HL-60/S4 (cell line): ENCODE measurements around the gene TATDN2.
"Not testable (repeated sequence)": the region's sequence is repeated elsewhere in the genome, so short reads cannot be mapped to it uniquely, and the experiment has no call there.

ENCODE experiments used
- in situ Hi-C: fragments of 300-500 bp; cut with MboI; formaldehyde crosslinking; loops from 2 replicates; pipeline ENCODE4 v1.14.3; 2022; ENCODE audit warnings: low sequenced_read_pairs

TATDN2 gene

GRCh38 chr3:10266936-10267335 is 18.7 kb downstream of the TATDN2 start:
- in situ Hi-C loops: not testable (repeated sequence)

DNA sequence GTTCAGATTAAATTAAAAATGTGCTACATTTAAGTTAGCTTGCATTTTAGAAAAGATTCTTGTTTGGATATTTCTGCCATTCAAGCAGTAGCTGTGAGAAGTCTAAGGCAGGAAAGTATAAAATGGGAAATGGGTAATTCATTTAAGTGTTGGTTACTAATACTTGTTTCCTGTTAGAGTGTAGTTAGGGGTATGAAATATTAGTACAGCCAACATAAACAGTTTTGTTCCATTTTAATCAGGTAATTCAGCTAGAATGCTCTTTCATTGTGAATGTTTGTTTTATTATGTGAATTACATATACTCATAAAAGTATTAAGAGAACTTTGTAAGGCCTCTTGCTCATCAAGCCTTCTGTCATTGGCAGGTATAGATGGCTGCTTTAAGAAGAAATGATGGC is 19.9 kb downstream of the TATDN2 start:
- in situ Hi-C loops: no loop called here

GRCh38 chr3:10268930-10269329 is 20.7 kb downstream of the TATDN2 start:
- in situ Hi-C loops: no loop called here

DNA sequence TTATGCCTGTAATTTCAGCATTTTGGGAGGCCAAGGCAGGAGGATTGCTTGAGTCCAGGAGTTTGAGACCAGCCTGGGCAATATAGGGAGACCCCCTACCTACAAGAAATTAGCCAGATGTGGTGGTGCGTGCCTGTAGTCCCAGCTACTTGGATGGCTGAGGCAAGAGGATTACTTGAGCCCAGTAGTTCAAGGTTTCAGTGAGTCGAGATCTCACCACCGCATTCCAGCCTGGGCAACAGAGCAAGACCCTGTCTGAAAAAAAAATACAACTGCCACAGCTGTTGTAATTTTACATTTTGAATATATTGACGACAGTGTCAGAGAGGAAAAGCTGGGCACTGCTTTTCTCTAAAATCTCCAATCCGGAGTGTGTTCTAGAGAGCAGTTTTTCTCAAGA is 21.2 kb downstream of the TATDN2 start:
- in situ Hi-C loops: no loop called here

- in situ Hi-C loops: not testable (repeated sequence)
These were observed 24.2 kb downstream of the TATDN2 start for GRCh38 chr3:10272476-10272875.

- in situ Hi-C loops: no loop called here
These were observed 24.7 kb downstream of the TATDN2 start for GRCh38 chr3:10272977-10273376.

- in situ Hi-C loops: no loop called here
These were observed 25.5 kb downstream of the TATDN2 start for GRCh38 chr3:10273702-10274305.

DNA sequence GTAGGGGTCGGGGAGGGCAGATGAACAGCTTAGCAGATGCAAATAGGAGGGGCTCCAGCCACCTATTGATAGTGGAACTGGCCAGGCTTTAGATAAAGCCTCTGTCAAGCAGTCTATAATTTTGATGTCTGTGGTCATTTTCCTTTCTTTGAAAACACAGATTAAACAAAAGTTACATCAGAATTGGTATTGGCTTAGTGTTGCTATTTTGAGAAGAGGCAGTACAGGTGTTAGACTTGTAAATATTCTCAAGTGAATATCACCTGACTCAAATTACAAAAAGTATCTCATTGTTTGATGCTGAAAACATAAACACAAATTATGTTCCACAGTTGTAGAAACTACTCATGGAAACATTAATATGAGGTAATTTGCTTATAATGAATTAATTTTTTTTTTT is 26.3 kb downstream of the TATDN2 start:
- in situ Hi-C loops: no loop called here

DNA sequence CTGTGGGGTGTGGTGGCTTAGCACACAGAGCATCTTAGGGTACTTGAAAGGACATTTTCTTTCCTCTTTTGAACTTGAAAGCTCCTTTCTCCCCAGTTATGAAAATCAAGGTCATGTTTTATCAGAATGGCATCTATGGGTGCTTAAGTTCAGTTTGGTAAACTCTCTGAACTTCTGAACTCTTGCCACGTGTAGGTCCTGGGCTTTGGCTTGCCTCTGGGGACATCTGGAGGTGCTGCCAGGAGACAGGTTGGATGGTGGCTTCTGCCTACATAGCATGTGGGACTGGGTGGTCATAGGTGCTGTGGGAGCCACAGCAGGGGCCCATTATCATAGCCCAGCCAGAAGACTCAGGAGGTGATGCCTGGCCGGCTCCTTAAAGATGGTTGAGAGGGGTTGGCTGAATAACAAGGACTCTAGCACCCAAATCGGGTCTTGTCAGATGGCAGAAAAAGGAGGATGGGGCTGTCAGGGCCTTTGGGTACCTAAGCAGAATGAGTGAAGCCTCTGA is 28.9 kb downstream of the TATDN2 start:
- in situ Hi-C loops: no loop called here

DNA sequence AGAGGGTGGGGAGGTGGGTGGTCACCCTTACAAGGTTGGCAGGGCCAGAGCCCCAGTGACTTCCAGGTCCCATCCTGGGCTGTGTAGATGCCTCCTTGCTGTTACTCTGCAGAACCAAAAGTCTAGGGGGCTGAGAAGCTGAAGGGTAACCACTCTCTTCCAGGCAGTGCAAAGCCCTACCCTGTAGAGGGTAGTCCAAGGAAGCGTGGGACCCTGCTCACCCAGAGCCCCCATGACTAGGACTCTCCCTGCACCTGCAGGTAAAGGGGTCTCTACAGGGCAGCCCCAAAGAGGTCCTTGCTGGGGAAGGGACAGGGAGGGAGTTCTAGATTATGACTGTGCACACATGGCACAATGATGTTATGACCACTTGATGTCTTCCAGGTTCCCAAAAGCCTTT is 30.2 kb downstream of the TATDN2 start:
- in situ Hi-C loops: no loop called here

DNA sequence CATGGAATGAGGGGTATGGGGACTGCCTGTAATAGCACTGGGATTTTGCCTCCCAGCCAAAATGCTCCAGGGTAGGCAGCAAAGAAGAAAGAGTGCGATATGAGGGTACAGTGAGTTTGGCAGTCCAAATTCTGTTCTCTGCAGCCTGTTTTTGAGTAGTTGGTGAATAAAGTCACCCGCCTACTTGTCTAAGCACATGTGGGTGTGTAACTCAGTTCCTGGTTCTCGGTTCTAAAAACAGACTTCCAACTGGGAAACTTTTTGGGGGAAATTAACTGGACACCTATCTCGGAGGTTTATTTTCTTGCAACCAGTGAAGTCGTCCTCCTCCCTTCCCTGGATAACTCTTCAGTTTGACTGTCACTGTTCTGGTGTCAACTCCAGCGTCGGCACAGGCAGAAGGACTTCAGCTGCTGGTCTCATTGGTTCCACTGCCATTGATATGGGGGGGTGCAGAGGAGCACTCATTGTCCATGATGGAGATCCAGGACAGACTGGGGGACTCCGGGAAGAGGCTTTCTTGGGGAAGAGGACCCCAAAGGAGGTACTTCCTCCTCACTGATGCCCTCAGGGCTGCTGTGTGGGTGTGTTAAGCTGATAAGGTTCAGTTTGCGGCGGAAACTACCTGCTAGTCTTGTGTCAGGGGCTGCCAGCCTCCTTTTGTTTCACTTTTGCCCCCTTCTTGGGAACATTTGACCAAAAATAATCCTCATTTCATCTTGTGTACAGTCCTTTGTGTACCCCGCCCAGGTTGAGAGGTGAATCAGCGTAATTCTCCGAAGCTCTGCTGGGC is 31.3 kb downstream of the TATDN2 start:
- in situ Hi-C loops: no loop called here

DNA sequence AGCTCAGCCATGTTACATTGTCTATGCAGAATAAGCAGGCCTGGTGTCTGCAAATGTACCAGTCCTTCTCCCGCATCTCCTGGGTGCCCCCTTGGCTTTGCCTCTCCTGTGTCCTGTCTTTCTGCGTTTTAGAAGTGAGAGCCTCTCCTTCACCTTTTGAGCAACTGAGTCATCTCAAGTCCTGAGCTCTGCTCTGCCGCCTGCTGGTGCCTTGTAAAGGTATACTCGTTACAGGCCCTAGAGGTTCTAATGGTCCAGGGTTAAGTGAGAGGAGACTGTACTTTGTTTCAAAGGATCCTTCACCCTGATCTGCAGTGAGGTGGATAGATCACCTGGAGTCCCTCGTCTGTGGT is 31.9 kb downstream of the TATDN2 start:
- in situ Hi-C loops: no loop called here

- in situ Hi-C loops: no loop called here
These were observed 32.3 kb downstream of the TATDN2 start for GRCh38 chr3:10280571-10280970.

- in situ Hi-C loops: no loop called here
These were observed 33.7 kb downstream of the TATDN2 start for GRCh38 chr3:10281951-10282350.

- in situ Hi-C loops: no loop called here
These were observed 35.4 kb downstream of the TATDN2 start for GRCh38 chr3:10283638-10284037.

- in situ Hi-C loops: no loop called here
These were observed 36.2 kb downstream of the TATDN2 start for GRCh38 chr3:10284496-10284895.

DNA sequence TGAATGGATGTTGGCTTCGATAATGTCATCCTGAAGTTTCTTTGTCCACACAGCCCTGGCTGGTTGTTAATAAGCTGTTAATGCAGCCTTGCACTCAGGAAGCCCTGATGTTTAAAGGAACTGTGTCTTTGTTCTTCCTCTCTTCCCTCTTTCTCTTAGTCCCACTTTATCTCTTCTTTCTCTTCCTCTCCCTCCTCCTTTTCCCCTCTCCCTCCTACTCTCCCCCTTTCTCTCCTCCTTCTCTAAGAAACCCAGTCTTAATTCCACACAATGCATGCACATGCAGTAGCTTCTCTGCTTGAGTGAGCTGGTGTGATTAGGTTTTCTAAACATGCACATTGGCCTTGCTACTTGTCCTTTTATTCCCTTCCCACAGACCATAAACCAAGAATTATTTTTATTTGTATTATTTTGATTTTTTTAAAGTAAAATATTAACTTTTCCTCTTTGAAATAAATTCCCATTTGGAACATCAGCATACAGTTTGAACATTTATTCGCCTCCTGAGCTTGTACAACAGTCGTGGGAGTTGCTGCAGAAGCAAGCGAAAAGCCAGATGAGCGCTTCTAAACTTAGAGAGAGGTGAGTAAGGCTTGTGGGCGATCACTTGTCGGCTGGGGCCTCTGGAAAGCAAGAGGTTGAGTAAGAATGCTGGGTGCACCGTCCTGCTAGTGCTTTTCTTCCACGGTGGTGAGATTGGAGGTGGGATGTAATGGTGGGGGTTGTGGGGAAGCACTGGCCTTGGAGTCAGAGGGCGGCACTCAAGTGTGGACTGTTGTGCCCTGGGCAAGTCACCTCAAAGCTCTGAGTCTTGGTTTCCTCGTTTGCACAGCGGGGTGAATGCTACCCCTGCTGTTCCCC is 37.2 kb downstream of the TATDN2 start:
- in situ Hi-C loops: no loop called here

GRCh38 chr3:10286133-10286524 is 37.9 kb downstream of the TATDN2 start:
- in situ Hi-C loops: no loop called here

GRCh38 chr3:10286596-10287295 is 38.5 kb downstream of the TATDN2 start:
- in situ Hi-C loops: no loop called here

DNA sequence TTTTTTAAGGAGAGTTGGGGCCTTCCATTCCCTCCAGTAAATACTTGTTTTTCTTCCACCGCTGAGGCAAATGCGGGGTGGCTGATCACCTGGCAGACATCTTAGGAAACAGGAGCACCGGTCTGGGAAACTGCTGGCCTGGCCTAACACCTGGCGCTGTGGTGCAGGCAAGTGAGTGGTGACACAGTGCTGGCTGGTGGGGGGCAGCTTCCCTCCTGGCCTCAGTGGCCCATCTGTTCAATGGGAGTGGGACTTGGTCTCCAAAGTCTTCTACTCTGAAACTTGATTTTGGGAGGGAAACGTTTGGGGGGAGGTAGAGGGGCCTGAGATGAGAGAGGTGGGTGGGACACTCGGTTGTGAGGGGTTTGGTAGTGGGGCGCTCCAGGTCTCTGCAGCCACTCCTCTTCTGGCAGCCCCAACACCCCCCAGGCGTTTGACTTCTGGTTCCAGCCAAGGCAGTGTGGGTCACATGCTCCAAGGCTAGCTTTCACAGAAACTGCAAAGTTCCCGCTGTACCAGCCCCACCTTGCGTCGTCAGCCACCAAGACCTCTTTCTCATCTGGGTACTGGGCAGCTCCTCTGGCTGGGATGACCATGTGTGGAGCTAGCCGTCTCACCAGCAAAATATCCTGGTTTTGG is 39.8 kb downstream of the TATDN2 start:
- in situ Hi-C loops: no loop called here

GRCh38 chr3:10288575-10288960 is 40.3 kb downstream of the TATDN2 start:
- in situ Hi-C loops: no loop called here
